ENCODE measurements around the gene CDK5RAP2. TPM values are rescaled to one million over a fixed set of nuclear protein-coding genes. Genes with fewer than 3 reads are reported as not detected.

The CDK5RAP2 gene
- total and polyA plus RNA-seq, 2 experiments from 2014 or later: 23.9 to 30.9 TPM

DNA sequence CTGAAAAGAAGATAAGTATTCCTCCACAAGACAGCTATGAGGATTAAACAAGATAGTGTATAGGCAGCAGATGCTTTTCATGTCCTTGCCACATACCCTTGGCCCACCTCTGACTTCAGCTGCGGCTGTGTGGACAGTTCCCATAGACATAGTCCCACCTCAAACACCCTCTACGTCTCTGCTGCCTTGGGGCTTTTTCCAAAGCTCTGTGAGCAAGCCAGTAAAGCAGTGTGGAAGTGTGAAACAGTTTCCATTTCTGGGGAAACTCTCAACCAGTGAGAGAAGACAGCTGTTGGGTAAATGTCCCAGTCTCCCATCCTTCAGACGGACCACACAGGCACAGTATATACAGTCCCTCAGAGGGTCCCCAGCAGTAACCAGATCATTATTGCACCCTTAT, 125.5 kb downstream of the CDK5RAP2 start:
- Histone ChIP-seq H2AFZ (no peak overlapping the region), H4K20me1 (ENCODE audit: insufficient read depth, poor library complexity, severe bottlenecking) (no peaks in the 10 kb centered on the region), H3K27me3 (no peaks in the 10 kb centered on the region), H3K27ac (no peak overlapping the region), H3K36me3 (replicated peaks; ENCODE audit: insufficient read depth, low read depth) (no peaks in the 10 kb centered on the region), H3K4me1 (ENCODE audit: insufficient read depth) (no peaks in the 10 kb centered on the region), H3K9me2 (replicated peaks; ENCODE audit: insufficient read depth) (no peaks in the 10 kb centered on the region), H3K4me2 (no peak overlapping the region), H3K79me2 (no peaks in the 10 kb centered on the region), H3K9me3 (ENCODE audit: low read depth) (no peaks in the 10 kb centered on the region), H3K4me3 (no peak overlapping the region)
- no peak for DNase-seq (ENCODE audit: low spot score)
- WGBS (ENCODE audit: low lambda C conversion rate, missing lambda C conversion rate): 71% methylated on average over 3 of the region's 3 CpGs
- TF ChIP-seq EZH2 (IDR thresholded peaks at IDR 0.05; ENCODE audit: borderline replicate concordance) (no peak), EZH2phosphoT487 (IDR thresholded peaks at IDR 0.05; ENCODE audit: low read depth, severe bottlenecking, unreplicated experiment) (no peak)
- TF ChIP-seq, protein P1, sequence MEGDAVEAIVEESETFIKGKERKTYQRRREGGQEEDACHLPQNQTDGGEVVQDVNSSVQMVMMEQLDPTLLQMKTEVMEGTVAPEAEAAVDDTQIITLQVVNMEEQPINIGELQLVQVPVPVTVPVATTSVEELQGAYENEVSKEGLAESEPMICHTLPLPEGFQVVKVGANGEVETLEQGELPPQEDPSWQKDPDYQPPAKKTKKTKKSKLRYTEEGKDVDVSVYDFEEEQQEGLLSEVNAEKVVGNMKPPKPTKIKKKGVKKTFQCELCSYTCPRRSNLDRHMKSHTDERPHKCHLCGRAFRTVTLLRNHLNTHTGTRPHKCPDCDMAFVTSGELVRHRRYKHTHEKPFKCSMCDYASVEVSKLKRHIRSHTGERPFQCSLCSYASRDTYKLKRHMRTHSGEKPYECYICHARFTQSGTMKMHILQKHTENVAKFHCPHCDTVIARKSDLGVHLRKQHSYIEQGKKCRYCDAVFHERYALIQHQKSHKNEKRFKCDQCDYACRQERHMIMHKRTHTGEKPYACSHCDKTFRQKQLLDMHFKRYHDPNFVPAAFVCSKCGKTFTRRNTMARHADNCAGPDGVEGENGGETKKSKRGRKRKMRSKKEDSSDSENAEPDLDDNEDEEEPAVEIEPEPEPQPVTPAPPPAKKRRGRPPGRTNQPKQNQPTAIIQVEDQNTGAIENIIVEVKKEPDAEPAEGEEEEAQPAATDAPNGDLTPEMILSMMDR (IDR thresholded peaks at IDR 0.05; ENCODE audit: poor library complexity): no peak

DNA sequence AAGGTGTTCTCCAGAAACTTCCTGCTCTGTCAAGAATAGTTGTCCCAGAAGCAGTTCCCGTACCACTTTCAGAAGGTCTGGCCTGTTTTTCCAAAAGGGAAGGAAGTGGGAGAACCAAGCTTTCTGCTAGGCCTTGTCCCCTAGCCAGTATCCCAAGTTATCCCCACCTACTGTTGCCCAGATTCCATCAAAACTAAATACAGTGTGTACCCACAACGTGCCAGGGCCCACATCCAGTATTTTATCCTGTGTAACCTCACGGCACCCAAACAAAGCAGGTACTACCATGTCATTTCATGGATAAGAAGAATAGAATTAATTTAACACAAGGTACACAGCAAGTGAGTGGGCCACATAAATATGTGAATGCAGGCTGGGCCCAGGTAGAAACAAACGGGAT, 126.2 kb downstream of the CDK5RAP2 start:
- no peaks in the 10 kb centered on the region for H4K20me1 ChIP-seq (ENCODE audit: insufficient read depth, poor library complexity, severe bottlenecking)
- H3K4me3 ChIP-seq: no peak overlapping the region
- WGBS (ENCODE audit: low lambda C conversion rate, missing lambda C conversion rate): 96% methylated on average over 4 of the region's 4 CpGs
- no peaks in the 10 kb centered on the region for H3K36me3 ChIP-seq (replicated peaks; ENCODE audit: insufficient read depth, low read depth)
- no peak overlapping the region for H2AFZ ChIP-seq
- DNase-seq (ENCODE audit: low spot score): no peak
- TF ChIP-seq EZH2phosphoT487 (IDR thresholded peaks at IDR 0.05; ENCODE audit: low read depth, severe bottlenecking, unreplicated experiment) (no peak), EZH2 (IDR thresholded peaks at IDR 0.05; ENCODE audit: borderline replicate concordance) (no peak)
- TF ChIP-seq, protein P1 (IDR thresholded peaks at IDR 0.05; ENCODE audit: poor library complexity): no peak
- H3K9me3 ChIP-seq (ENCODE audit: low read depth): no peaks in the 10 kb centered on the region
- H3K9me2 ChIP-seq (replicated peaks; ENCODE audit: insufficient read depth): no peaks in the 10 kb centered on the region
- no peaks in the 10 kb centered on the region for H3K79me2 ChIP-seq
- H3K4me2 ChIP-seq: no peak overlapping the region
- no peak overlapping the region for H3K27ac ChIP-seq
- H3K27me3 ChIP-seq: no peaks in the 10 kb centered on the region
- H3K4me1 ChIP-seq (ENCODE audit: insufficient read depth): no peaks in the 10 kb centered on the region

DNA sequence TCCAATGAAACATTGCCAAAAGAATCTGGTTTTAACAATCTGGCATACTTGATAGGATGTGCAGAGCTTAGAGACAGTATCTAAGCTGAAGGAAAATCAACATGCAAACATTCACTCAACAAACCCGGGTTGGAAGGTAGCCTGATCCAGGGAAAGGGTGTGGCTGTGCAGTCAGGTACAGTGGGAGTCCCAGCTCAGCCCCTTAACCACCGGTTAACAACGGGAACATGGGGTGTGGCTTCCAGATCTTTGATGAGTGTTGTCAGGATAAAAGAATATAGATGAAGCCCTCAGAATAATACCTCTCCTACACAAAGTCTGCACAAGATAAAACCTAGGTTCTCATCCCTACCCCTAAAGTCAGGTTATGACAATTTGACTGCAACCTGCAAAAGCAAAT, 127.3 kb downstream of the CDK5RAP2 start:
- no peak for DNase-seq (ENCODE audit: low spot score)
- Histone ChIP-seq H3K4me3 (no peak overlapping the region), H2AFZ (no peak overlapping the region), H3K9me2 (replicated peaks; ENCODE audit: insufficient read depth) (no peaks in the 10 kb centered on the region), H3K27me3 (no peaks in the 10 kb centered on the region), H3K27ac (no peak overlapping the region), H3K4me2 (no peak overlapping the region), H3K79me2 (no peaks in the 10 kb centered on the region), H3K9me3 (ENCODE audit: low read depth) (no peaks in the 10 kb centered on the region), H4K20me1 (ENCODE audit: insufficient read depth, poor library complexity, severe bottlenecking) (no peaks in the 10 kb centered on the region), H3K36me3 (replicated peaks; ENCODE audit: insufficient read depth, low read depth) (no peaks in the 10 kb centered on the region), H3K4me1 (ENCODE audit: insufficient read depth) (no peaks in the 10 kb centered on the region)
- TF ChIP-seq EZH2 (IDR thresholded peaks at IDR 0.05; ENCODE audit: borderline replicate concordance) (no peak), EZH2phosphoT487 (IDR thresholded peaks at IDR 0.05; ENCODE audit: low read depth, severe bottlenecking, unreplicated experiment) (no peak)
- WGBS (ENCODE audit: low lambda C conversion rate, missing lambda C conversion rate): 95% methylated on average over 3 of the region's 3 CpGs

DNA sequence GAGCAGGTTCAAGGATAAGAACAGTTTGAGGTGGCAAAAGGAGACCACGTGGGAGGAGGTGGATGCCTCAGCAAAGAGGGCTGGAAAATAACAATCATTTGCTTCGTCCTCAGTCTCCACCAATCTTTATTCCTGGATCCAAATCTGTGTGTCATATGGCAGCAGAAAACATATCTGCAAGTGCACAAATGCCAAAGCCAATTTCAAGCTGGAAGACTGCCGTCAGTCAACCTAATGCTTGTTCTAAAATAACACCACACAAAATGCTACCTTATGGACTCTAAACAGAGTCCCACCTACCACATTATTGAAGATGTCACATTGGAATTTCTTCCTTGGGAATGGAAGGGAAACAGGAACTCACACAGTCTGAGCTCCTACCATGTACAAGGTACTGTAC, 129.1 kb downstream of the CDK5RAP2 start:
- DNase-seq (ENCODE audit: low spot score): no peak
- no peaks in the 10 kb centered on the region for H3K27me3 ChIP-seq
- no peaks in the 10 kb centered on the region for H4K20me1 ChIP-seq (ENCODE audit: insufficient read depth, poor library complexity, severe bottlenecking)
- H3K36me3 ChIP-seq (replicated peaks; ENCODE audit: insufficient read depth, low read depth): no peaks in the 10 kb centered on the region
- WGBS (ENCODE audit: low lambda C conversion rate, missing lambda C conversion rate): 95% methylated on average over 3 of the region's 3 CpGs
- no peak overlapping the region for H3K27ac ChIP-seq
- no peak overlapping the region for H3K4me3 ChIP-seq
- no peaks in the 10 kb centered on the region for H3K4me1 ChIP-seq (ENCODE audit: insufficient read depth)
- no peaks in the 10 kb centered on the region for H3K79me2 ChIP-seq
- no peaks in the 10 kb centered on the region for H3K9me3 ChIP-seq (ENCODE audit: low read depth)
- H3K4me2 ChIP-seq: no peak overlapping the region
- H2AFZ ChIP-seq: no peak overlapping the region
- no peaks in the 10 kb centered on the region for H3K9me2 ChIP-seq (replicated peaks; ENCODE audit: insufficient read depth)
- TF ChIP-seq EZH2 (IDR thresholded peaks at IDR 0.05; ENCODE audit: borderline replicate concordance): no peak
- TF ChIP-seq, protein P1 (IDR thresholded peaks at IDR 0.05; ENCODE audit: poor library complexity): no peak
